Measurements from ENCODE around the gene VMAC. TPM values are rescaled to one million over a fixed set of nuclear protein-coding genes. Genes with fewer than 3 reads are reported as not detected.

VMAC gene
- total and polyA plus RNA-seq, 2 of the 13 experiments (the other 11 are each of a cell fraction or from before 2014, with no cell fraction given) = 2.4 TPM

DNA sequence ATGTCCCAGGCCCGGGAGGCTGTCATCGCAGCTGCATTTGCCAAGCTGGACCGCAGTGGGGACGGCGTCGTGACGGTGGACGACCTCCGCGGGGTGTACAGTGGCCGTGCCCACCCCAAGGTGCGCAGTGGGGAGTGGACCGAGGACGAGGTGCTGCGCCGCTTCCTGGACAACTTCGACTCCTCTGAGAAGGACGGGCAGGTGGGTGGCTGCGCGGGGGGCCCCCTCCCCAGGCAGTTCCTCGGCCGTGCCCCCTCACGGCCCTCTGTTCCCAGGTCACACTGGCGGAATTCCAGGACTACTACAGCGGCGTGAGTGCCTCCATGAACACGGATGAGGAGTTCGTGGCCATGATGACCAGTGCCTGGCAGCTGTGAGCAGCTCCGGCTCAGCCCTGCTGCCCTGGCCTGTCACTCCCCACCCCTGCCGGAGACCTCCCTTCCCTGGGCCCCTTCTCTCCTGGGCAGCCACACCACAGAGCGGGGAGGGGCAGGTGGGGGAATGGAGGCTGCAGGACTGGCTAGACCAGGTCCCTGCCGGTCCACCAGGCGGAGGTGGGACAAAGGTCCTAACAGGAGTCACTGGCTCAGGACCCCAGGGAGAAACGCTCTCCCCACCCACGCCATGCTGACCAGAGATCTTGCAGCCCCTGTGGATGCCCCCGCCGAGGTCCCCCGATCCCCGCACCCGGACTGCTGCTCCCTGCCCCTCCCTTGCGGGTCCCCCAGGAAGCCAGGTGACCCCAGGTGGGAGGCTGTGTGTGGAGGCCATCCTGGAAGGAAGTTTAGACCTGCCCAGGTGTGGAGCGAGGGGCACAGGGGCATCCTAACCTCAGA lies 10.5 kb downstream of the VMAC start (continued):
- TF ChIP-seq IKZF4 (CRISPR knock-in tag; IDR thresholded peaks at IDR 0.05; ENCODE audit: borderline replicate concordance, low read depth, not compliant biosample characterization) (no peak), NFATC3 (CRISPR knock-in tag; IDR thresholded peaks at IDR 0.05) (no peak), SSRP1 (CRISPR knock-in tag; IDR thresholded peaks at IDR 0.05) (0 out of 2 replicates have a peak, but pooled peaks have one; percentile 20), ZBTB38 (CRISPR knock-in tag; IDR thresholded peaks at IDR 0.05) (peak; percentile 76), TCF7 (IDR thresholded peaks at IDR 0.05; ENCODE audit: low read depth) (no peak), CHCHD3 (CRISPR knock-in tag; IDR thresholded peaks at IDR 0.05) (peak; percentile 71; the same call in 1 of the 2 replicates), YEATS2 (CRISPR knock-in tag; IDR thresholded peaks at IDR 0.05; ENCODE audit: borderline replicate concordance) (no peak), ZFP41 (CRISPR knock-in tag; IDR thresholded peaks at IDR 0.05; ENCODE audit: borderline replicate concordance) (no peak), KAT8 (CRISPR knock-in tag; IDR thresholded peaks at IDR 0.05) (no peak), ZNF569 (CRISPR knock-in tag; IDR thresholded peaks at IDR 0.05; ENCODE audit: borderline replicate concordance) (no peak), ZNF510 (CRISPR knock-in tag; IDR thresholded peaks at IDR 0.05; ENCODE audit: low read depth) (no peak), HOXA9 (CRISPR knock-in tag; IDR thresholded peaks at IDR 0.05; ENCODE audit: borderline replicate concordance) (no peak), ZMYM4 (CRISPR knock-in tag; IDR thresholded peaks at IDR 0.05) (no peak)
- TF ChIP-seq, protein P1, sequence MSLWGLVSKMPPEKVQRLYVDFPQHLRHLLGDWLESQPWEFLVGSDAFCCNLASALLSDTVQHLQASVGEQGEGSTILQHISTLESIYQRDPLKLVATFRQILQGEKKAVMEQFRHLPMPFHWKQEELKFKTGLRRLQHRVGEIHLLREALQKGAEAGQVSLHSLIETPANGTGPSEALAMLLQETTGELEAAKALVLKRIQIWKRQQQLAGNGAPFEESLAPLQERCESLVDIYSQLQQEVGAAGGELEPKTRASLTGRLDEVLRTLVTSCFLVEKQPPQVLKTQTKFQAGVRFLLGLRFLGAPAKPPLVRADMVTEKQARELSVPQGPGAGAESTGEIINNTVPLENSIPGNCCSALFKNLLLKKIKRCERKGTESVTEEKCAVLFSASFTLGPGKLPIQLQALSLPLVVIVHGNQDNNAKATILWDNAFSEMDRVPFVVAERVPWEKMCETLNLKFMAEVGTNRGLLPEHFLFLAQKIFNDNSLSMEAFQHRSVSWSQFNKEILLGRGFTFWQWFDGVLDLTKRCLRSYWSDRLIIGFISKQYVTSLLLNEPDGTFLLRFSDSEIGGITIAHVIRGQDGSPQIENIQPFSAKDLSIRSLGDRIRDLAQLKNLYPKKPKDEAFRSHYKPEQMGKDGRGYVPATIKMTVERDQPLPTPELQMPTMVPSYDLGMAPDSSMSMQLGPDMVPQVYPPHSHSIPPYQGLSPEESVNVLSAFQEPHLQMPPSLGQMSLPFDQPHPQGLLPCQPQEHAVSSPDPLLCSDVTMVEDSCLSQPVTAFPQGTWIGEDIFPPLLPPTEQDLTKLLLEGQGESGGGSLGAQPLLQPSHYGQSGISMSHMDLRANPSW (CRISPR knock-in tag; IDR thresholded peaks at IDR 0.05; ENCODE audit: borderline replicate concordance) = no peak
- TF ChIP-seq, protein P2, sequence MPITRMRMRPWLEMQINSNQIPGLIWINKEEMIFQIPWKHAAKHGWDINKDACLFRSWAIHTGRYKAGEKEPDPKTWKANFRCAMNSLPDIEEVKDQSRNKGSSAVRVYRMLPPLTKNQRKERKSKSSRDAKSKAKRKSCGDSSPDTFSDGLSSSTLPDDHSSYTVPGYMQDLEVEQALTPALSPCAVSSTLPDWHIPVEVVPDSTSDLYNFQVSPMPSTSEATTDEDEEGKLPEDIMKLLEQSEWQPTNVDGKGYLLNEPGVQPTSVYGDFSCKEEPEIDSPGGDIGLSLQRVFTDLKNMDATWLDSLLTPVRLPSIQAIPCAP (CRISPR knock-in tag; IDR thresholded peaks at IDR 0.05; ENCODE audit: low read depth) = no peak
- TF ChIP-seq, protein P3, sequence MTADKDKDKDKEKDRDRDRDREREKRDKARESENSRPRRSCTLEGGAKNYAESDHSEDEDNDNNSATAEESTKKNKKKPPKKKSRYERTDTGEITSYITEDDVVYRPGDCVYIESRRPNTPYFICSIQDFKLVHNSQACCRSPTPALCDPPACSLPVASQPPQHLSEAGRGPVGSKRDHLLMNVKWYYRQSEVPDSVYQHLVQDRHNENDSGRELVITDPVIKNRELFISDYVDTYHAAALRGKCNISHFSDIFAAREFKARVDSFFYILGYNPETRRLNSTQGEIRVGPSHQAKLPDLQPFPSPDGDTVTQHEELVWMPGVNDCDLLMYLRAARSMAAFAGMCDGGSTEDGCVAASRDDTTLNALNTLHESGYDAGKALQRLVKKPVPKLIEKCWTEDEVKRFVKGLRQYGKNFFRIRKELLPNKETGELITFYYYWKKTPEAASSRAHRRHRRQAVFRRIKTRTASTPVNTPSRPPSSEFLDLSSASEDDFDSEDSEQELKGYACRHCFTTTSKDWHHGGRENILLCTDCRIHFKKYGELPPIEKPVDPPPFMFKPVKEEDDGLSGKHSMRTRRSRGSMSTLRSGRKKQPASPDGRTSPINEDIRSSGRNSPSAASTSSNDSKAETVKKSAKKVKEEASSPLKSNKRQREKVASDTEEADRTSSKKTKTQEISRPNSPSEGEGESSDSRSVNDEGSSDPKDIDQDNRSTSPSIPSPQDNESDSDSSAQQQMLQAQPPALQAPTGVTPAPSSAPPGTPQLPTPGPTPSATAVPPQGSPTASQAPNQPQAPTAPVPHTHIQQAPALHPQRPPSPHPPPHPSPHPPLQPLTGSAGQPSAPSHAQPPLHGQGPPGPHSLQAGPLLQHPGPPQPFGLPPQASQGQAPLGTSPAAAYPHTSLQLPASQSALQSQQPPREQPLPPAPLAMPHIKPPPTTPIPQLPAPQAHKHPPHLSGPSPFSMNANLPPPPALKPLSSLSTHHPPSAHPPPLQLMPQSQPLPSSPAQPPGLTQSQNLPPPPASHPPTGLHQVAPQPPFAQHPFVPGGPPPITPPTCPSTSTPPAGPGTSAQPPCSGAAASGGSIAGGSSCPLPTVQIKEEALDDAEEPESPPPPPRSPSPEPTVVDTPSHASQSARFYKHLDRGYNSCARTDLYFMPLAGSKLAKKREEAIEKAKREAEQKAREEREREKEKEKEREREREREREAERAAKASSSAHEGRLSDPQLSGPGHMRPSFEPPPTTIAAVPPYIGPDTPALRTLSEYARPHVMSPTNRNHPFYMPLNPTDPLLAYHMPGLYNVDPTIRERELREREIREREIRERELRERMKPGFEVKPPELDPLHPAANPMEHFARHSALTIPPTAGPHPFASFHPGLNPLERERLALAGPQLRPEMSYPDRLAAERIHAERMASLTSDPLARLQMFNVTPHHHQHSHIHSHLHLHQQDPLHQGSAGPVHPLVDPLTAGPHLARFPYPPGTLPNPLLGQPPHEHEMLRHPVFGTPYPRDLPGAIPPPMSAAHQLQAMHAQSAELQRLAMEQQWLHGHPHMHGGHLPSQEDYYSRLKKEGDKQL (CRISPR knock-in tag; IDR thresholded peaks at IDR 0.05; ENCODE audit: low read depth) = no peak
